CD4-positive, alpha-beta T cell treated with Interleukin-1 beta for 1 hour (primary cell): ENCODE data around the gene STK32B.
"Not testable (repeated sequence)": the region's sequence is repeated elsewhere in the genome, so short reads cannot be mapped to it uniquely, and the experiment has no call there.

Source experiments
- DNase-seq, 2 donors: peaks; one replicate each; pipeline ENCODE4 v3.0.0-alpha.2; 2020 to 2022

STK32B gene

GRCh38 chr4:5165420-5166369, 114.4 kb downstream of the STK32B start:
- no peak for DNase-seq

- DNase-seq = no peak
Observed at GRCh38 chr4:5166377-5166776, 115.1 kb downstream of the STK32B start.

DNA sequence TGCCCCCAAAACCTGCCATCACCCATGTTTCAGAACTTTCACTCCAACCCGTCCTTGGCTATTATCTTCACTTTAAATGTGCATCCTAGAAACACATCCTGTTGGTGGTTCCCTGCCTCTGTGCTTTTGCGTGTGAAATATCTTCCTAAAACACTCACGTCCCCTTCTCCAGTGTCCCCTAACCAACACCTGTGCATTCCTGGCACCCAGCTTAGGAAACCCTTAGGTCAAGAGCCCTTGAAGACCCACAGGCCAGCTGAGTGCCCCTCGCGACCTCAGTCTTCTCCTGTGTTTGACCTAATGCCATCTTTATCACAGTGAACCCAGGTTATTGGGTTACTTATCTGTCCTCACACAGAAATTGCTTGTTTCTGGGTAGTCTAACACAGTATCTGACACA, 117.6 kb downstream of the STK32B start:
- DNase-seq = no peak

- not testable (repeated sequence) for DNase-seq
Observed at GRCh38 chr4:5175836-5176235, 124.6 kb downstream of the STK32B start.

DNA sequence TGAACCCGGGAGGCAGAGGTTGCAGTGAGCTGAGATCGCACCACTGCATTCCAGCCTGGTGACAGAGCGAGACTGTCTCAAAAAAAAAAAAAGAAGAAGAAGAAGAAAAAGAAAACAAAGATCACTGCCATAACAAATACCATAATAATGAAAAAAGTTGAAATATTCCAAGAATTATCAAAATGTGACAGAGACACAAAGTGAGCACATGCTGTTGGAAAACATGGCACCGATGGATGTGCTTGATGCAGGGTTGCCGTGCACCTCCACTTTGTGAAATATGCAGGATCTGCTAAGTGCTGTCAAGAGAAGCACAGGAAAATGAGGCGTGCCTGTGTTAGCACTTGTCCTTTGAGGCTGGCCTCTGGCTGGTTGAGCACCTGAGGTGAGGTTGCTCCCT, 133.3 kb downstream of the STK32B start:
- DNase-seq = no peak

DNA sequence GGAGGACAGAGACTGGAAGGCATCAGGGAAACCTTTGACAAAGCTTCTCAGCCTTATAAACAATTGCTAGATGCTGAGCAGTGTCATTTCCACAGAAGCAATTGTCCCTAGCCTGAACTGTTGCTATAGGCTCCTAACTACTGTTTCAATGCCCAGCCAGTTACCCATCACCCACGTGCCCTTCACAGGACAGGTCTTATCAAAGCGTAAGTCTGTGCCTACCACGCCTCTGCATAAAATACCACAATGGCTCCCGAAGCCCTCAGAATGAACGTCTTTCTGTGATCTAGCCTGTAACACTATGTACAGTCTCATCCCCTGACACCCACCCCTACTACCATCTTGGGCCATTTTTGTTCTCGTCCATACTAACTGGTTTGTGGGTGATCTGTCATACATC, 134.3 kb downstream of the STK32B start:
- no peak for DNase-seq

- no peak for DNase-seq
Observed at GRCh38 chr4:5186271-5187064, 135.2 kb downstream of the STK32B start.

DNA sequence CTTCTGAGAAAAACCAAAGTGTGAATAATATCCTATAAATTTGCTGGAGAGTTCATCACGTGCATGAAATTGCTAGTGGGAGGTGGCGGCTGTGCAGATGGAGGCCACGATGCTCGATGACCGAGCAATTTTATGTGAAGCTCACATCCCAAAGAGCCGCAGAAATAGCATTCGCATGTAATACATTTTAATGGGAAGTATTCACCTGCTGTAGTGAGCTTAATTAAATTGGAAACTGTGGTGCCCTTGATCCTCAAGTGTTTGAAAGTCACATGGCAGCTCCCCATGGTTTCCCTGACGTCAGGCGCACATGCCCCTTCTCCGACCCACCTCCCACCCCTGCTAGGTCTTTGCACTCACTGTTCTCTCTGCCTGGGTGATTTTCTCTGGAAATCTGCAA, 136.8 kb downstream of the STK32B start:
- no peak for DNase-seq

DNA sequence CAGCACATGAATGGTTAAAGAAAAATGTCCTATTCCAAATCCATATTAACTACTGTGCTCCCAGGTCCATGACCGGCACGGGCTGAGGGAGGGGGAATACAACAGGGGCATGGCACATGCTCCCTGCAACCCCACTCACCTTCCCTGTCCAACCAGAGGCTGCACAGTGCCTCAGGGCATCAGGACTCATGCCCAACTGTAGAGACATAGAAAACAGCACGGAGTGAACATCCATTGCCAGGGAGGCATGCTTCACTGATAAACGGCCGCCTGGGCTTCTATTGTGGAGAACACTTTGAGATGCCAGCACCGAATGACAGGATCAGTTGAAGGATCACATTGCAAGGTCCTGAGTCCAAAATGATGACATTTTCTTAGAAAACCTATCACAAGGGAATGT, 140.6 kb downstream of the STK32B start:
- DNase-seq = no peak

- DNase-seq = no peak
Observed at GRCh38 chr4:5192271-5192670, 141.0 kb downstream of the STK32B start.

GRCh38 chr4:5192678-5193077, 141.4 kb downstream of the STK32B start:
- no peak for DNase-seq

- DNase-seq = no peak
Observed at GRCh38 chr4:5198656-5199541, 147.6 kb downstream of the STK32B start.

- no peak for DNase-seq
Observed at GRCh38 chr4:5199912-5200311, 148.6 kb downstream of the STK32B start.

DNA sequence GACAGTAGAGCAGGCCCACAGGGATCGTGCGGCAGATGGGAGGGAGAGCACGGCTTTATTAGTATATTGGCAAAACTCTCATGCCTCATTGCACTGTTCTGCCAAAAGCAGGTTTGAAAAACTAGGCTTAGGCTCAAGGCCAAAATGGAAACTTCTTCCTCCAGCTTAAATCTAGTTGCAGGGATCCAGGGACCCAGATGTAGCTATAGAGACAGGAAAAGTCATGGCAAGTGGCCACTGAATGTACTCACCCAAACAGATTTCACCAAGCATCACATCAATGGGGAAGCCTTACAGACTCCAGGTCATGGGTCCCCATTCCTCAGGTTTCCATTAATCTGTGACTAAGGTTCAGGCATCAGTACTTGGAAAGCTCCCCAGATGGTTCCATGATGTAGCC, 149.2 kb downstream of the STK32B start:
- DNase-seq = no peak

DNA sequence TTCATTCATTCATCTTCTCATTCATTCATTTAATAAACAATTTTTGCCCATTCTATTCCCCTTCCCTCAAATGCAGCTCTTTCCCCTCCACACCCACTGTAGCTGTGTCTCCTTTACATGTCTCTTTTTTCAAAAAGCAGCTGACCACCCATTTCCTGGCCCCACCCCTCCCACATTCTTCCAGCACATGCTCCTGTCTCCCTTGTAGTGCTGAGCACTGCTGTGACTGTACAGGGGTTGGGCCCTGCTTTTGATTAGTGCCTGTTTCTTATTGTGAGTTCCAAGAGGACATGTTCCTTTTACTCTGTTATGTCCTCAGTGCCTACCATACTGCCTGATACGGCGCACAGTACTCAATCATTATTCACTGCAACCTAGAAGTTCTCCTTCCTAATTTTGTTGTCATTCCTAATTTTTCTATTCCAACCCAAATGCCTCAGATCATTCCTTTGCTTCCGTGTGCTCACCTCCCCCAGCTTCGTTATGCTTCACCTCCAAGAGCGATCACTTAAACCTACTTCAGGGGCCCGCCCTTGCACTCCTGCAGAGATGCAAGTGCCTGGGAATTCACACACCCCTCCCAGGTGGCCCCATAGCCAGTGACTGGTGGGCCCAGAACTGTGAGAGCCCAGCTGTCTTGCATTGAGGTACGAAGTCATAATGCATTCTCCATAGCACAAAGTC, 152.2 kb downstream of the STK32B start:
- no peak for DNase-seq

DNA sequence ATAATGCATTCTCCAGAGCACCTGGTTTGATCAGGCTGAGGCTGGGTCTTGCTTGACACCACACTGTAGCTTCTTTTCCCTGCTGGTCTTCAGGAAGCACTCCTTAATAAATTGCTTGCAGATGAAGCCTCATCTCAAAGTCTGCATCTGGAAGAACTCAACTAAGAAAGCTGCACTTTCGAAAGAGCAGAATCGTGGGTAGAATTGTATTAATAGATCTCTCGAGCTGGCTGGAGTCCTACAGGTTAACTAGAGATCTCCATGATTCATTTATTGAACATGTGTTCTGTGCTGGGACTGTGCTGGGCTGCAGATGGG, 152.7 kb downstream of the STK32B start:
- DNase-seq = no peak

DNA sequence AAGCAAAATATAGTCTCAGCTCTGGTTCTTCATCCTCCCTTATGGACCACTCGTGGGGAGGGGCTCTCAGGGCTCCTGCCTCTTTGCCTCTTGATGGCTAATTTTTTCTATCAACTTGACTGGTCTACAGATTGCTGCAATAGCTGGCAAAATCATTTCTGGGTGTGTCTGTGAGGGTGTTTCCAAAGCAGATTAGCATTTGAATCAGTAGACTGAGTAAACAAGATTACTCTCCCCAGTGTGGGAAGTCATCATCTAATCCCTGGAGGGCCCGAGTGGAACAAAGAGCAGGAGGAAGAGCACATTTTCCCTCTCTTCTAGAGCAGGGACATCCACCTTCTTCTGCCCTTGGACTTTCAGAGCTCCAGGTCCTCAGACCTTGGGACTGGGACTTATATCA, 153.5 kb downstream of the STK32B start:
- DNase-seq = no peak

GRCh38 chr4:5206016-5206790, 154.9 kb downstream of the STK32B start:
- DNase-seq = no peak

GRCh38 chr4:5209862-5210261, 158.6 kb downstream of the STK32B start:
- no peak for DNase-seq

DNA sequence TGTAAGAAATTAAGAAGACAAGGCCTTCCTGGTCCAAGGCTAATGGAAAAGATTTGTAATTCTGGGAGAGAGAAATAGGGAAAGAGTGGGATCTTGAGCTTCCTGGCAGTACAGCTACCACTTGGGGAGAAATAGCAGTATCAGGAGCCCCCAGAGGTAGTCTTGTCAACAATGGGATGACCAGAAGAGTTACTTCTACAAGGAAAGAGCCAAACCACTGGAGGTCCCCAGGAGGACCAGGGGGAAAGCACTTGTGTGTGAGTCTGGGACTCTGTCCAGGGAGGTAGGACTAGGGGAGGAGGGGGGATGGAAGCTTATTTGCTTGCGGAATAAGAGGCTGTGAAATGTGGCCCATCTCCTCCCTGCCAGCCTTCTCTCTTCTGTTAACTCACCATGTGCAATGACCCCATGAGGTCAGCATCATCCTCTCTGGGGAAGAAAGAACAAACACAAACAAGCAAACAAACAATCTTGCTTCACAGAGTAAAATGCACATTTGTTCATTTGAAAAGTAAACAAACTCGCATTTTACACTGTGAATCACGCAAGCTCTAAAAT, 160.1 kb downstream of the STK32B start:
- DNase-seq = no peak

DNA sequence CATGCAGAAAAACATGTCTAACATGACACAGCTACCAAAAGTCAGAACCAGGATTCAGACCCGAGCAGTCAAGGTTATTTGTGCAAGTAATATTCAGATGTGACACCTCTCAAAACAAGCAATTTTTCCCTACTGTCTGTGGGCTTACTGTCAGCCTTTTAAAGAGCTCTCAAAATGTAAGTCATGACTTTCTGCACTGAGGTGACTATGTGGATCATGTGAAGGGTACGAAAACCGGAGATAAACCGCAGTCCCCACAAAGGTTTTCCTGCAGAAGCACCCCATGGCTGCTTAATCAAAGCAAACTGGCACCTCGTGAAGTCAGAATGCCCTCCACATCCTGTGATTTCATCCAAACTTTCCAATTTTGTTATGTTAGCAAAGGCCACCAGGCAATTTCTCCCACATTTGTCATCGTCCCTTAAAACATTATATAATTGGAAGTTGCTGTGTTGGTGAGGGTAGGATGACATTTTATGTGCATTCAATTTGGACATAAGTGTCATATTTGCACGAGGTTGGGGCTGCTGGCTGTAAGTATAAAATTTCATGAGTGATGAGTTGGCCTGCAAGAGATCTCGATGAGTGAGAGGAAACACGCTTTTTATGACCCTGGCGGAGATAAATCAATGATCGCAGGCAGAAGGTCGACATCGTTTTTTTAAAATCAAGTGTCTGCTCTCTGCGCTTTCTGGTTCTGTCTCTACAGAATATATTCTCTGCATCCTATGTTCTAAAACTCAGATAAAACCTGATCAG, 161.2 kb downstream of the STK32B start:
- DNase-seq = no peak
